Karpas-422 (cell line): Measurements from ENCODE around the gene TRABD2A. TPM values are rescaled to one million over a fixed set of nuclear protein-coding genes. Genes with fewer than 3 reads are reported as not detected.
"Not testable (repeated sequence)": the region's sequence is repeated elsewhere in the genome, so short reads cannot be mapped to it uniquely, and the experiment has no call there.

Experiments used
- DNase-seq: peaks from one replicate; pipeline ENCODE4 v3.0.0-alpha.2; 2015
- H2AFZ ChIP-seq: fragments of 200-600 bp; sonication (generic); 2 replicates; pipeline ENCODE4 v1.6.1; 2014; ENCODE audit warnings: antibody characterized with exemption, low read length, mixed read lengths
- H3K27ac ChIP-seq: fragments of 200-600 bp; sonication (generic); 2 replicates; pipeline ENCODE4 v1.5.1; 2014; ENCODE audit warnings: mild to moderate bottlenecking, low read length, moderate library complexity
- H3K27me3 ChIP-seq: fragments of 200-600 bp; sonication (generic); 2 replicates; pipeline ENCODE4 v1.6.1; 2014; ENCODE audit warnings: low read length, mixed read lengths
- H3K36me3 ChIP-seq: fragments of 200-600 bp; sonication (generic); 2 replicates; pipeline ENCODE4 v1.6.1; 2014; ENCODE audit warnings: low read length, mixed read lengths; ENCODE audit not compliant: insufficient read depth
- H3K4me1 ChIP-seq: fragments of 200-600 bp; sonication (generic); 2 replicates; pipeline ENCODE4 v1.6.1; 2014; ENCODE audit warnings: mild to moderate bottlenecking, low read length, mixed read lengths
- H3K4me2 ChIP-seq: fragments of 200-600 bp; sonication (generic); 2 replicates; pipeline ENCODE4 v1.6.1; 2014; ENCODE audit warnings: low read length, low read depth, mild to moderate bottlenecking; ENCODE audit not compliant: poor library complexity, severe bottlenecking
- H3K4me3 ChIP-seq: fragments of 200-600 bp; sonication (generic); 2 replicates; pipeline ENCODE4 v1.5.1; 2014; ENCODE audit warnings: mild to moderate bottlenecking, antibody characterized with exemption, low read length, mixed read lengths
- H3K79me2 ChIP-seq: fragments of 200-600 bp; sonication (generic); 2 replicates; pipeline ENCODE4 v1.6.1; 2014; ENCODE audit warnings: mild to moderate bottlenecking, low read length, mixed read lengths
- H3K9ac ChIP-seq: fragments of 200-600 bp; sonication (generic); 2 replicates; pipeline ENCODE4 v1.6.0; 2014; ENCODE audit warnings: low read length
- H3K9me2 ChIP-seq: fragments of 200-600 bp; sonication (generic), shearing (Covaris generic); replicated peaks from 2 replicates; pipeline ENCODE4 v1.6.0; 2014; ENCODE audit warnings: mild to moderate bottlenecking, low read length, moderate library complexity; ENCODE audit not compliant: insufficient read depth
- H3K9me3 ChIP-seq: fragments of 300-700, 200-600 bp; sonication (generic); 2 replicates; pipeline ENCODE4 v1.6.1; 2014; ENCODE audit warnings: low read length, mixed read lengths
- H4K20me1 ChIP-seq: fragments of 200-600 bp; sonication (generic); 2 replicates; pipeline ENCODE4 v1.6.1; 2014; ENCODE audit warnings: mild to moderate bottlenecking, antibody characterized with exemption, low read length, low read depth; ENCODE audit not compliant: insufficient read depth
- total RNA-seq: library from RNA; depleted of rRNA; stranded (reverse); fragments of >200 nt; shearing (Covaris generic); gene quantifications from 2 replicates; pipeline ENCODE4 v1.2.3, GENCODE V29; 2014; ENCODE audit warnings: low replicate concordance

TRABD2A gene
- total RNA-seq, 1 experiment from 2014 or later: 0.04 TPM

- no peak overlapping the region for H3K9ac ChIP-seq
- H3K4me3 ChIP-seq: no peak overlapping the region
- no peak for DNase-seq
- no peak overlapping the region for H3K27ac ChIP-seq
- peaks cover 14% of the 10 kb centered on the region for H3K4me1 ChIP-seq
- H3K36me3 ChIP-seq: no peaks in the 10 kb centered on the region
- H3K9me2 ChIP-seq: no peaks in the 10 kb centered on the region
- no peaks in the 10 kb centered on the region for H3K9me3 ChIP-seq
- H3K4me2 ChIP-seq: no peak overlapping the region
- H3K27me3 ChIP-seq: no peaks in the 10 kb centered on the region
- no peak overlapping the region for H2AFZ ChIP-seq
- no peaks in the 10 kb centered on the region for H3K79me2 ChIP-seq
- no peaks in the 10 kb centered on the region for H4K20me1 ChIP-seq
These were observed 37.5 kb upstream of the TRABD2A start for GRCh38 chr2:84918430-84918829.

GRCh38 chr2:84917821-84918220 lies 36.9 kb upstream of the TRABD2A start:
- H3K9ac ChIP-seq, H4K20me1 ChIP-seq: not testable (repeated sequence)

GRCh38 chr2:84915675-84916074 lies 34.8 kb upstream of the TRABD2A start:
- H3K36me3 ChIP-seq, H3K9me3 ChIP-seq, DNase-seq, H3K79me2 ChIP-seq, H3K9ac ChIP-seq, H3K9me2 ChIP-seq, H3K4me3 ChIP-seq, H3K27me3 ChIP-seq, H3K27ac ChIP-seq, H3K4me2 ChIP-seq, H4K20me1 ChIP-seq, H2AFZ ChIP-seq: not testable (repeated sequence)
- H3K4me1 ChIP-seq: peaks cover 14% of the 10 kb centered on the region

More at GRCh38 chr2:84917821-84918220, 36.9 kb upstream of the TRABD2A start:
- H3K4me2 ChIP-seq, H3K36me3 ChIP-seq, H3K9me3 ChIP-seq, H3K79me2 ChIP-seq, H3K27ac ChIP-seq, H3K4me3 ChIP-seq, H2AFZ ChIP-seq, H3K27me3 ChIP-seq, DNase-seq, H3K9me2 ChIP-seq: not testable (repeated sequence)
- H3K4me1 ChIP-seq: peaks cover 14% of the 10 kb centered on the region

- no peak for DNase-seq
- Histone ChIP-seq H3K79me2 (no peaks in the 10 kb centered on the region), H3K27ac (no peak overlapping the region), H3K9me3 (no peaks in the 10 kb centered on the region), H3K9ac (no peak overlapping the region), H3K4me3 (no peak overlapping the region), H3K4me1 (peaks cover 2% of the 10 kb centered on the region), H2AFZ (no peak overlapping the region), H3K27me3 (no peaks in the 10 kb centered on the region), H3K9me2 (no peaks in the 10 kb centered on the region), H4K20me1 (no peaks in the 10 kb centered on the region), H3K36me3 (no peaks in the 10 kb centered on the region), H3K4me2 (no peak overlapping the region)
These were observed 33.5 kb upstream of the TRABD2A start for GRCh38 chr2:84914334-84914733.

GRCh38 chr2:84912984-84913383 lies 32.1 kb upstream of the TRABD2A start:
- no peaks in the 10 kb centered on the region for H3K9me2 ChIP-seq
- H3K9ac ChIP-seq: no peak overlapping the region
- H3K36me3 ChIP-seq: no peaks in the 10 kb centered on the region
- H3K27ac ChIP-seq: no peak overlapping the region
- H3K4me3 ChIP-seq: no peak overlapping the region
- no peaks in the 10 kb centered on the region for H3K27me3 ChIP-seq
- H3K9me3 ChIP-seq: no peaks in the 10 kb centered on the region
- no peak overlapping the region for H2AFZ ChIP-seq
- no peak for DNase-seq
- no peaks in the 10 kb centered on the region for H4K20me1 ChIP-seq
- no peaks in the 10 kb centered on the region for H3K79me2 ChIP-seq
- H3K4me1 ChIP-seq: no peaks in the 10 kb centered on the region
- H3K4me2 ChIP-seq: no peak overlapping the region

- Histone ChIP-seq H3K79me2 (peaks cover 2% of the 10 kb centered on the region; the same call in 1 of the 2 replicates), H3K27me3 (no peaks in the 10 kb centered on the region), H2AFZ (no peak overlapping the region), H3K9ac (no peak overlapping the region), H3K9me2 (no peaks in the 10 kb centered on the region), H4K20me1 (no peaks in the 10 kb centered on the region), H3K9me3 (no peaks in the 10 kb centered on the region), H3K4me3 (no peak overlapping the region), H3K4me1 (peaks cover 13% of the 10 kb centered on the region), H3K36me3 (no peaks in the 10 kb centered on the region), H3K4me2 (no peak overlapping the region), H3K27ac (no peak overlapping the region)
- DNase-seq: no peak
These were observed 30.3 kb upstream of the TRABD2A start for GRCh38 chr2:84911135-84911678.

GRCh38 chr2:84908948-84909713 lies 28.2 kb upstream of the TRABD2A start:
- Histone ChIP-seq H3K4me3 (no peak overlapping the region), H3K4me1 (peaks cover 21% of the 10 kb centered on the region), H3K79me2 (peaks cover 8% of the 10 kb centered on the region; the same call in 1 of the 2 replicates), H3K9me3 (no peaks in the 10 kb centered on the region), H3K4me2 (no peak overlapping the region), H3K9me2 (no peaks in the 10 kb centered on the region), H4K20me1 (no peaks in the 10 kb centered on the region), H2AFZ (no peak overlapping the region), H3K27me3 (no peaks in the 10 kb centered on the region), H3K36me3 (no peaks in the 10 kb centered on the region), H3K9ac (no peak overlapping the region), H3K27ac (no peak overlapping the region)
- DNase-seq: no peak

- Histone ChIP-seq H4K20me1 (no peaks in the 10 kb centered on the region), H3K9me3 (no peaks in the 10 kb centered on the region), H3K27me3 (no peaks in the 10 kb centered on the region), H3K4me1 (peaks cover 21% of the 10 kb centered on the region), H3K4me2 (peak overlapping the region; percentile 94), H3K4me3 (peak overlapping the region; percentile 87), H2AFZ (no peak overlapping the region), H3K27ac (no peak overlapping the region), H3K9me2 (no peaks in the 10 kb centered on the region), H3K79me2 (peaks cover 8% of the 10 kb centered on the region; the same call in 1 of the 2 replicates), H3K36me3 (no peaks in the 10 kb centered on the region), H3K9ac (peak overlapping the region; percentile 82)
- DNase-seq: peak; percentile 75
These were observed 26.2 kb upstream of the TRABD2A start for GRCh38 chr2:84906900-84907714.
